Parathyroid adenoma (tissue), 2 donors: ENCODE measurements around the gene STAMBPL1.

Source experiments
- H2AFZ ChIP-seq: fragments of 300-600 bp; sonication (generic); one replicate; pipeline ENCODE4 v1.7.0; 2017; ENCODE audit warnings: antibody characterized with exemption, mild to moderate bottlenecking
- H3K27ac ChIP-seq: fragments of 300-600 bp; sonication (generic); one replicate; pipeline ENCODE4 v1.7.0; 2017
- H3K27me3 ChIP-seq: fragments of 300-600 bp; sonication (generic); one replicate; pipeline ENCODE4 v1.7.0; 2017; ENCODE audit warnings: low read length; ENCODE audit not compliant: control insufficient read depth, insufficient read depth
- H3K36me3 ChIP-seq: fragments of 300-600 bp; sonication (generic); one replicate; pipeline ENCODE4 v1.7.0; 2017; ENCODE audit warnings: low read length; ENCODE audit not compliant: control insufficient read depth, insufficient read depth
- H3K4me1 ChIP-seq: fragments of 300-600 bp; sonication (generic); one replicate; pipeline ENCODE4 v1.7.0; 2017; ENCODE audit warnings: control low read depth
- H3K4me2 ChIP-seq: fragments of 300-600 bp; sonication (generic); one replicate; pipeline ENCODE4 v1.7.0; 2017; ENCODE audit warnings: low read length
- H3K4me3 ChIP-seq: fragments of 300-600 bp; sonication (generic); one replicate; pipeline ENCODE4 v1.7.0; 2017; ENCODE audit warnings: low read depth, low read length
- H3K79me2 ChIP-seq: fragments of 300-600 bp; sonication (generic); one replicate; pipeline ENCODE4 v1.7.0; 2017; ENCODE audit warnings: control low read depth
- H3K9ac ChIP-seq: fragments of 300-600 bp; sonication (generic); one replicate; pipeline ENCODE4 v1.7.0; 2017; ENCODE audit warnings: mild to moderate bottlenecking
- H3K9me3 ChIP-seq: fragments of 300-600 bp; sonication (generic); one replicate; pipeline ENCODE4 v1.7.0; 2017; ENCODE audit warnings: low read length; ENCODE audit not compliant: control insufficient read depth
- CTCF ChIP-seq: fragments of 300-600 bp; sonication (generic); IDR thresholded peaks from one replicate; pipeline ENCODE4 v1.7.0; 2017; ENCODE audit warnings: antibody characterized with exemption, mild to moderate bottlenecking
- donor health status: primary hyperparathyroidism.

Gene STAMBPL1

GRCh38 chr10:88913788-88914187 lies 33.7 kb downstream of the STAMBPL1 start:
- H3K4me2 ChIP-seq = no peak overlapping the region
- no peaks in the 10 kb centered on the region for H3K4me1 ChIP-seq
- no peaks in the 10 kb centered on the region for H3K36me3 ChIP-seq
- TF ChIP-seq CTCF = no peak
- H3K9me3 ChIP-seq = no peaks in the 10 kb centered on the region
- H3K27me3 ChIP-seq = no peaks in the 10 kb centered on the region
- H3K4me3 ChIP-seq = no peak overlapping the region
- no peak overlapping the region for H3K27ac ChIP-seq
- no peak overlapping the region for H2AFZ ChIP-seq
- H3K79me2 ChIP-seq = no peaks in the 10 kb centered on the region
- H3K9ac ChIP-seq = no peak overlapping the region

- Histone ChIP-seq H3K4me2 (no peak overlapping the region), H3K27me3 (no peaks in the 10 kb centered on the region), H3K36me3 (no peaks in the 10 kb centered on the region), H2AFZ (no peak overlapping the region), H3K9me3 (no peaks in the 10 kb centered on the region), H3K4me1 (no peaks in the 10 kb centered on the region), H3K9ac (no peak overlapping the region), H3K27ac (no peak overlapping the region), H3K4me3 (no peak overlapping the region), H3K79me2 (no peaks in the 10 kb centered on the region)
- no peak for TF ChIP-seq CTCF
Observed at GRCh38 chr10:88915781-88916180, 35.7 kb downstream of the STAMBPL1 start.

- Histone ChIP-seq H3K9ac (no peak overlapping the region), H3K36me3 (no peaks in the 10 kb centered on the region), H3K4me2 (no peak overlapping the region), H2AFZ (no peak overlapping the region), H3K9me3 (no peaks in the 10 kb centered on the region), H3K4me3 (no peak overlapping the region), H3K79me2 (no peaks in the 10 kb centered on the region), H3K4me1 (no peaks in the 10 kb centered on the region), H3K27ac (no peak overlapping the region), H3K27me3 (no peaks in the 10 kb centered on the region)
- TF ChIP-seq CTCF = no peak
Observed at GRCh38 chr10:88916231-88916630, 36.2 kb downstream of the STAMBPL1 start.

GRCh38 chr10:88916986-88917385 lies 36.9 kb downstream of the STAMBPL1 start:
- Histone ChIP-seq H3K9ac (no peak overlapping the region), H2AFZ (no peak overlapping the region), H3K27ac (no peak overlapping the region), H3K27me3 (no peaks in the 10 kb centered on the region), H3K4me3 (no peak overlapping the region), H3K4me2 (no peak overlapping the region), H3K9me3 (no peaks in the 10 kb centered on the region), H3K4me1 (no peaks in the 10 kb centered on the region), H3K79me2 (no peaks in the 10 kb centered on the region), H3K36me3 (no peaks in the 10 kb centered on the region)
- TF ChIP-seq CTCF = no peak

- H3K79me2 ChIP-seq = no peaks in the 10 kb centered on the region
Observed at GRCh38 chr10:88918191-88918905, 38.3 kb downstream of the STAMBPL1 start.

More at GRCh38 chr10:88918191-88918905, 38.3 kb downstream of the STAMBPL1 start:
- no peak overlapping the region for H3K4me3 ChIP-seq
- no peak overlapping the region for H2AFZ ChIP-seq
- H3K4me1 ChIP-seq = no peaks in the 10 kb centered on the region
- H3K27me3 ChIP-seq = no peaks in the 10 kb centered on the region
- H3K9ac ChIP-seq = no peak overlapping the region
- no peak overlapping the region for H3K4me2 ChIP-seq
- H3K36me3 ChIP-seq = no peaks in the 10 kb centered on the region
- no peaks in the 10 kb centered on the region for H3K9me3 ChIP-seq
- no peak overlapping the region for H3K27ac ChIP-seq
- TF ChIP-seq CTCF = no peak
